Mesendoderm (in vitro differentiated cells): ENCODE data around the gene ARHGAP26.

Source experiments
- DNase-seq: peaks from one replicate; pipeline ENCODE4 v3.0.0; 2013
- H2AK5ac ChIP-seq: 2 replicates; pipeline ENCODE4 v1.6.1; 2013; ENCODE audit warnings: low read length, inconsistent platforms
- H2BK120ac ChIP-seq: 2 replicates; pipeline ENCODE4 v1.6.1; 2013; ENCODE audit warnings: low read depth, mild to moderate bottlenecking, low read length, moderate library complexity, mixed read lengths
- H2BK15ac ChIP-seq: replicated peaks from 2 replicates; pipeline ENCODE4 v1.6.1; 2013; ENCODE audit warnings: low read depth, mild to moderate bottlenecking, moderate library complexity
- H2BK5ac ChIP-seq: 2 replicates; pipeline ENCODE4 v1.6.1; 2013; ENCODE audit warnings: low read length, inconsistent platforms
- H3K18ac ChIP-seq: 2 replicates; pipeline ENCODE4 v1.6.1; 2013; ENCODE audit warnings: mild to moderate bottlenecking, low read length, mixed read lengths
- H3K23ac ChIP-seq: one replicate; pipeline ENCODE4 v1.6.1; 2013; ENCODE audit warnings: low read length
- H3K27ac ChIP-seq: 2 replicates; pipeline ENCODE4 v1.5.1; 2013; ENCODE audit warnings: low read depth, mild to moderate bottlenecking, inconsistent platforms, low read length, moderate library complexity
- H3K27me3 ChIP-seq: 2 replicates; pipeline ENCODE4 v1.6.1; 2013; ENCODE audit warnings: low read length, control low read depth, mild to moderate bottlenecking, inconsistent platforms; ENCODE audit not compliant: insufficient read depth, poor library complexity
- H3K36me3 ChIP-seq: 2 replicates; pipeline ENCODE4 v1.6.1; 2013; ENCODE audit warnings: low read length, inconsistent platforms; ENCODE audit not compliant: control insufficient read depth, insufficient read depth
- H3K4ac ChIP-seq: one replicate; pipeline ENCODE4 v1.6.1; 2013; ENCODE audit warnings: low read depth, mild to moderate bottlenecking, low read length, moderate library complexity
- H3K4me1 ChIP-seq: 2 replicates; pipeline ENCODE4 v1.6.1; 2013; ENCODE audit warnings: low read depth, low read length, inconsistent platforms; ENCODE audit not compliant: control insufficient read depth
- H3K4me2 ChIP-seq: 2 replicates; pipeline ENCODE4 v1.6.1; 2013; ENCODE audit warnings: low read length
- H3K4me3 ChIP-seq: 2 replicates; pipeline ENCODE4 v1.5.1; 2013; ENCODE audit warnings: mild to moderate bottlenecking, low read length
- H3K56ac ChIP-seq: one replicate; pipeline ENCODE4 v1.6.1; 2013; ENCODE audit warnings: low read length
- H3K79me1 ChIP-seq: 2 replicates; pipeline ENCODE4 v1.6.1; 2013; ENCODE audit warnings: low read length, inconsistent platforms
- H3K79me2 ChIP-seq: 2 replicates; pipeline ENCODE4 v1.6.1; 2013; ENCODE audit warnings: mild to moderate bottlenecking, low read length; ENCODE audit not compliant: control insufficient read depth, insufficient read depth
- H3K9ac ChIP-seq: 2 replicates; pipeline ENCODE4 v1.6.1; 2013; ENCODE audit warnings: low read length, inconsistent platforms
- H4K5ac ChIP-seq: one replicate; pipeline ENCODE4 v1.6.1; 2013; ENCODE audit warnings: low read length
- H4K8ac ChIP-seq: one replicate; pipeline ENCODE4 v1.6.1; 2013; ENCODE audit warnings: low read depth, mild to moderate bottlenecking, control low read depth, low read length, moderate library complexity
- WGBS: extraction: QIAGEN DNeasy Blood & Tissue Kit; methylation state at CpG from one replicate; pipeline ENCODE4 v1.1.7; 2013; ENCODE audit warnings: low lambda C conversion rate, missing lambda C conversion rate; ENCODE audit not compliant: insufficient coverage; ENCODE audit errors: extremely low coverage; 5-methylcytosine and 5-hydroxymethylcytosine counted together

ARHGAP26 gene

DNA sequence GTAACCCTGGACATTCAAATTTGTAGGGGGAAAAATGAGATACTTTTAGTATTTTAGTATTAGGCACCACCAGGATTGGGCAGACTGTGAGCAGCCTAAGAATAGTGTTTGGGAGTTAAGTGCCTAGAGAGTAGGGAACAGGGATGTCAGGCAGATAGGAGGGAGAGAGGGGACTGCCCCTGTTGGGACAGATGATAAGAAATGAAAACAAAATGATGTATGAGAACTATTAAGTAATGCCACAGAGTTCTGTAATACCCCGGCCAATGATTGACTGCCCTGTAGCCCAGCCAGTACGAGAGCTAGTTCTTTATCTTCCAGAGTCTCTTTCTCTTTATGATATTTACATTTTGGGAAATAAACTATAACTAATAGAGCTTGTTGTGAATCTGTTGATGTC, 24.4 kb downstream of the ARHGAP26 start:
- Histone ChIP-seq H4K5ac (no peak overlapping the region), H4K8ac (no peak overlapping the region), H3K4me3 (no peak overlapping the region), H3K4me2 (no peak overlapping the region), H3K23ac (no peak overlapping the region), H2BK15ac (no peak overlapping the region), H3K18ac (no peak overlapping the region), H3K79me1 (no peaks in the 10 kb centered on the region), H3K79me2 (no peaks in the 10 kb centered on the region), H3K27ac (no peak overlapping the region), H3K27me3 (no peaks in the 10 kb centered on the region), H2BK5ac (no peak overlapping the region), H3K9ac (no peak overlapping the region), H3K4me1 (no peaks in the 10 kb centered on the region), H2BK120ac (no peak overlapping the region), H3K36me3 (no peaks in the 10 kb centered on the region), H3K4ac (no peak overlapping the region), H3K56ac (no peak overlapping the region), H2AK5ac (no peak overlapping the region)
- no peak for DNase-seq
- WGBS: no CpG with 5 or more reads among the region's 2 CpGs

DNA sequence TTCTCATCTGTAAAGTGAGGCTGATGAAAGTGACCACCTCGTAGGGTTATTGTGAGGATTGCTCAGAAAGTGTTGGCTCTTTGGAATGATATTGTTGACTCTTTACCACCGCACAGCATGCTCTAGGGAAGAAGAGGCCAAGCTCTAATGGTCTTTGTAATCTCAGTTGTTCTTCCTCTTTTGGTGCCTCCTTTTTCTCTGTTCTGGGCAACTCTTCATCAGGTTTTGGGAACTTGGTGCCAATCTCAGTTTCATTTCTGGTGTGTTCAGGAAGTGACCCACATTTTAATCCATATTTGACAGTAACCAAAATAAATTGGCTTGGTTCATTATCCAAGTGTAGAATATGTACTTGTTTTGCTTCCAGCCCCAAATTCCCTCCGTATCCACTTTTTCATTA, 25.1 kb downstream of the ARHGAP26 start:
- Histone ChIP-seq H2BK15ac (no peak overlapping the region), H4K5ac (no peak overlapping the region), H3K18ac (no peak overlapping the region), H3K4me1 (no peaks in the 10 kb centered on the region), H3K9ac (no peak overlapping the region), H3K36me3 (no peaks in the 10 kb centered on the region), H2BK120ac (no peak overlapping the region), H3K27me3 (no peaks in the 10 kb centered on the region), H3K4ac (no peak overlapping the region), H3K4me3 (no peak overlapping the region), H3K27ac (no peak overlapping the region), H2BK5ac (no peak overlapping the region), H3K79me1 (no peaks in the 10 kb centered on the region), H3K79me2 (no peaks in the 10 kb centered on the region), H4K8ac (no peak overlapping the region), H2AK5ac (no peak overlapping the region), H3K4me2 (no peak overlapping the region), H3K23ac (no peak overlapping the region), H3K56ac (no peak overlapping the region)
- no CpG with 5 or more reads among the region's 3 CpGs for WGBS
- no peak for DNase-seq

DNA sequence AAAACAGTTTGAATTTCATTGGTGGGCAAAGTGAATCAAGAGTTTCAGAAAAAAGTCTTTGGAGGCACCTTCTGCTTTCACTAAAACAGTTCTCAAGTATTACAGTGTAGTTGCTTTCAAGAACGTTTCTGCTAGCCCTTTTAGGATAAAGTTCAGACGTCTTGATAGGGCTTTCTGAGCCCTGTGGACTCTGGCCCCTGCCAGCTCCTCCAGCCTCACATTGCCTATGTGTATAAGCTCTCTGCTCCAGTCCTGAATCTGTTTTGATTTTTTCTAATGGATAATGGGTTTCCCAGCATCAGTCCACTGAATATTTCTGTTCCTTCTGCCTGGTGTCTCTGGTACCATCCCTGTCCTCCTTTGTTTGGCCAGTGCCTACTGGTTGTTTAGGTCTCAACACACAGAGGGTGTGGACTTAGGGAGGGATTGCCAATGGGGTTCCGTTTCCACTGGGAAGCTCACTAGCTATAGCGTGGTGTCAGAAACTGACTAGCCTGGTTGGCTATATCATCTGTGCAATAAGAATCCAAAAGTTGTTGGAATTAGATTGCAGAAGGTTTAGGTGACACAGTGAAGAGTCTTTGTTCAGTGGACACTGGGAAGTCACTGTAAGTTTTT, 26.4 kb downstream of the ARHGAP26 start:
- Histone ChIP-seq H3K4ac (no peak overlapping the region), H3K23ac (no peak overlapping the region), H3K9ac (no peak overlapping the region), H3K36me3 (no peaks in the 10 kb centered on the region), H4K5ac (no peak overlapping the region), H3K4me2 (no peak overlapping the region), H3K27ac (no peak overlapping the region), H3K18ac (no peak overlapping the region), H2BK15ac (no peak overlapping the region), H3K79me2 (no peaks in the 10 kb centered on the region), H4K8ac (no peak overlapping the region), H3K27me3 (no peaks in the 10 kb centered on the region), H2BK120ac (no peak overlapping the region), H3K4me1 (no peaks in the 10 kb centered on the region), H3K56ac (no peak overlapping the region), H2AK5ac (no peak overlapping the region), H3K4me3 (no peak overlapping the region), H2BK5ac (no peak overlapping the region), H3K79me1 (no peaks in the 10 kb centered on the region)
- no peak for DNase-seq
- no CpG with 5 or more reads among the region's 4 CpGs for WGBS

DNA sequence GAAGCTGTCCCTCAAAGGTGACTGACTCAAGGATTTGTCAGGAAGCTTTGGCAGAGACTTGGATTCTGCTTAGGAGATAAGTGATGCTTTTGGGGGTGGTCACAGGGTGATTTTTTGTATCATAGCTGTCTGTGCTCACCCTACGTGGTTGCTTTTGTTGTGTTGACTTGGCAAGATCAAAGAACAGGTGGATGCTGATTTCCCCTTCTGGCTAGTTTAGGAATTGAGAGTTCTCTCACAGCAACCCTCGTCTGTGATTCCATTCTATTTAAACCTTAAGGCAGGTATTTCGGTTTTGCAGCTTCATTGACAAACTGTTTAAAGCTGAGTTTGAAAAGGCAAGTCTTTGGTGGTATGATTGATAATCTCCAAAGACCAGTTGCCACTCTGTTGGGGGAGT, 27.2 kb downstream of the ARHGAP26 start:
- DNase-seq: peak; percentile 12
- no peak overlapping the region for H3K27ac ChIP-seq
- no peak overlapping the region for H2BK120ac ChIP-seq
- no peak overlapping the region for H3K9ac ChIP-seq
- H3K4me2 ChIP-seq: no peak overlapping the region
- no peak overlapping the region for H2AK5ac ChIP-seq
- no peak overlapping the region for H3K4me3 ChIP-seq
- no peaks in the 10 kb centered on the region for H3K79me1 ChIP-seq
- no peak overlapping the region for H3K56ac ChIP-seq
- no peaks in the 10 kb centered on the region for H3K79me2 ChIP-seq
- no peaks in the 10 kb centered on the region for H3K4me1 ChIP-seq
- H3K18ac ChIP-seq: no peak overlapping the region
- H2BK15ac ChIP-seq: no peak overlapping the region
- no peak overlapping the region for H3K4ac ChIP-seq
- no peak overlapping the region for H3K23ac ChIP-seq
- H4K8ac ChIP-seq: no peak overlapping the region
- no peak overlapping the region for H4K5ac ChIP-seq
- H3K27me3 ChIP-seq: no peaks in the 10 kb centered on the region
- no peaks in the 10 kb centered on the region for H3K36me3 ChIP-seq
- H2BK5ac ChIP-seq: no peak overlapping the region
- WGBS: no CpG with 5 or more reads among the region's 3 CpGs

DNA sequence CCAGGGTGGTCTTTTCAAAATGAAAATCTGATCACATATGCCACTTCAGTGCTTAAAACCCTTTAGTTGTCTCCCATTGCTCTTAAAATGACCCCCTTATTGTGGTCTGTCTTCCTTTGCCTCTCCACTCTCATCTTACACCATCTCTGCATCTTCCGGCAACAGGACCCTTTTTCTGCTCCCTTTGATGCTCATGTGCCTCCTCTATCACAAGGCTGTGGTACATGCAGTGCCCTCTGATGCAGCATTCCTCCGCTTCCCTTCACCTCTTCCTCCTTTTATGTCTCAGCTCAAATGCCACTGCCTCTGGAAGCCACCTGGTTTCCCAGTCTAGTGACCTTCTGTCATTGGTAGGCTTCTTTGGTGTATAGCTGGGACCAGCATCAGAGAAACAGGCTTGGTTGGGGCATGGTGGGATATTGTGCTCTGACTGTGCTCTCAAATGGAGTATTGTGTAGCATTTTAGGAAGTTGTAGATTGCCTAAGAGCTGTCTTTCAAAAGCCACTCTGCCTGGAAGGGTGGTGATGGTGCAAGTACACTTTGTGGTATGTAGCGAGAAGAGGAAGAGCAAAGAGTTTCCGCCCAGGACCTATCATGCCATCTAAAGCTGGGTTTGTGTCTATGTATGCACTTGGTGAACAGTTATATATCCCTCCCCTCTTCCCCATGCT, 28.1 kb downstream of the ARHGAP26 start:
- no CpG with 5 or more reads among the region's 4 CpGs for WGBS
- no peak overlapping the region for H3K4me2 ChIP-seq

More for the DNA sequence above, 28.1 kb downstream of the ARHGAP26 start:
- Histone ChIP-seq H3K4ac (no peak overlapping the region), H3K18ac (no peak overlapping the region), H3K4me3 (no peak overlapping the region), H3K79me1 (no peaks in the 10 kb centered on the region), H3K36me3 (no peaks in the 10 kb centered on the region), H2BK15ac (no peak overlapping the region), H3K79me2 (no peaks in the 10 kb centered on the region), H4K8ac (no peak overlapping the region), H3K23ac (no peak overlapping the region), H2BK5ac (no peak overlapping the region), H2AK5ac (no peak overlapping the region), H3K4me1 (no peaks in the 10 kb centered on the region), H2BK120ac (no peak overlapping the region), H3K9ac (no peak overlapping the region), H4K5ac (no peak overlapping the region), H3K27me3 (no peaks in the 10 kb centered on the region), H3K27ac (no peak overlapping the region), H3K56ac (no peak overlapping the region)
- no peak for DNase-seq
